T-helper 1 cell treated with Interleukin-12 subunit alpha and Interleukin-12 subunit beta and Interleukin-4 antibody, amounts not matched to agents 30 μg/mL and 1 μg/mL, for 36 hours (primary cell): Measurements from ENCODE around the gene PRKG2.

Experiments
- H3K27ac Mint-ChIP-seq: one replicate; pipeline ENCODE4 v1.8.0; 2021; ENCODE audit warnings: mild to moderate bottlenecking, mixed read lengths
- H3K27me3 Mint-ChIP-seq: one replicate; pipeline ENCODE4 v1.8.0; 2021; ENCODE audit warnings: low read depth, mixed read lengths
- H3K36me3 Mint-ChIP-seq: one replicate; pipeline ENCODE4 v1.8.0; 2021; ENCODE audit warnings: low read depth, mixed read lengths
- H3K4me1 Mint-ChIP-seq: one replicate; pipeline ENCODE4 v1.8.0; 2021; ENCODE audit warnings: low read depth, mixed read lengths
- H3K4me3 Mint-ChIP-seq: one replicate; pipeline ENCODE4 v1.8.0; 2021; ENCODE audit warnings: mild to moderate bottlenecking, moderate library complexity, mixed read lengths
- H3K9me3 Mint-ChIP-seq: one replicate; pipeline ENCODE4 v1.8.0; 2021; ENCODE audit warnings: mixed read lengths

Gene PRKG2

DNA sequence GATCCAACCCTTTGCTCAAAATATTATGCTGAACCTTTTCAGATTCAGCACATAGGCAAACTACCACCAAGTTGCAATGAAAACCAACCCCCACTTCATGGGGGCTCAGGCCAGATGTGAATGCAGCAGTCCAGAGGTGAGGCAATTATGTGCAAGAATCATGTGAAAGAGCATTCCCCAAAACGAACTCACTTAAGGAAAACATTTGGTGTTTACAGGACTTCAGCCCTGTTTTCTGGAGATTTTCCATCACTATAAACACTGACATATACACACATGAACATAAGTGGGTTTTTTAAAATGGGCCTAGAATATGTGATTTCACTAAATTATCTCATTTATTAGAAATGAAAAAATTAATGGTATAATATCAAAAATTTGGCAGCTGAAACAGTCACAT is 153.0 kb downstream of the PRKG2 start:
- H3K9me3 Mint-ChIP-seq = no peaks in the 10 kb centered on the region
- H3K36me3 Mint-ChIP-seq = no peaks in the 10 kb centered on the region
- peaks cover 16% of the 10 kb centered on the region for H3K27me3 Mint-ChIP-seq
- no peak overlapping the region for H3K27ac Mint-ChIP-seq
- H3K4me3 Mint-ChIP-seq = no peak overlapping the region
- no peaks in the 10 kb centered on the region for H3K4me1 Mint-ChIP-seq

DNA sequence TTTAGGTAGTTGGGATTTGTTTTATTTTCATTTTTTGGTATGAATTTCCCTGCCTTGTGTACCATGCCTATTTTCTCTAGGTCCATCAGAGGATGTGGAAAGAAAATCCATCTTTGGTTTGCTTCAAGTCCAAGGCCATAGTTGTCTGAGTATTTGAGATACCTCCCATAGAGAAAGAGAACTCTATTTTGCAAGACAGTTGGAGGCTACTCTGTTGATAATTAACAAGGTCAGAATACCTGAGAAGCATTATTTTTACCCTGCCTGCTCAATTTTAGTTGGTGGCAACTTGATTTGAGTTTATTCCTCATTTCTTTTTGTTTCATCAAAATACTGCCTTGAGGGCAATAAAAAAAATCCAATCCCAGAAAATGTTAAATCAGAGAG is 153.7 kb downstream of the PRKG2 start:
- peaks cover 16% of the 10 kb centered on the region for H3K27me3 Mint-ChIP-seq
- H3K4me3 Mint-ChIP-seq = no peak overlapping the region
- no peak overlapping the region for H3K27ac Mint-ChIP-seq
- no peaks in the 10 kb centered on the region for H3K36me3 Mint-ChIP-seq
- no peaks in the 10 kb centered on the region for H3K9me3 Mint-ChIP-seq
- H3K4me1 Mint-ChIP-seq = no peaks in the 10 kb centered on the region

DNA sequence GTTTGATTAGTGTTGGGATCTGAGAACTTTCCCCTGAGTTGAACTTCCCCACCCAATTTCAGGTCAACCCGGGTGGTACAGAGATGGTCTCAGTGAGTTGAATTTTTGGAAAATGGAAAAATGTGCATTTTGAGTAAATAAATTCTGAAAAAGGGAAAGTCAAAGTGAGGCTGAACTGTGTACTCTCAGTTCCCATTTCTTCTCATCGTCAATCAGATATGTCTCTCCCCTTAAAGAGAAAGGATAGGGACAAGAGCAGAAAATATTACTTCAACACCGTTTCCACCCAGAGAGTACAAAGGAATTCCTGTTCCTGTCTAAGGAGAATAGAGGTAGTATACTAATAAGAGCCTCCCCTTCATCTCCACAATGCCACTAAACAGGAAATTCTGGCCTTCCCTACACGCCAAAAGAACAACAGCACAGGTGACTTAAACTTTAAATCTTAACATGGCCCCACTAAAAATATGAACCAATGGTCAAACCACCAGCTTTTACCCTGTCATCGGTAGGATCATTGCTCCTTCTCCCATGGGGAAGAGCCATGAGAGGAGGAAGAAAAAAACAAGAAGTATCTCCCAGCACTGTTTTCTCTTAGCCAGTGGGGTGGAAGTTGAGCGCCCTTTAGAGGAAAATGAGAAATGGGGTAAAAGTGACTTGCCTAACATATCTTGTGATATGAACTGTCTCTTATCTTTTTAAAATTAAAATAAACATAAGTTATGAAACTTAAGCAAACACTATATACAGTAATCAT is 154.3 kb downstream of the PRKG2 start:
- H3K4me1 Mint-ChIP-seq = no peaks in the 10 kb centered on the region
- no peak overlapping the region for H3K27ac Mint-ChIP-seq
- no peak overlapping the region for H3K4me3 Mint-ChIP-seq
- H3K27me3 Mint-ChIP-seq = peaks cover 16% of the 10 kb centered on the region
- H3K36me3 Mint-ChIP-seq = no peaks in the 10 kb centered on the region
- H3K9me3 Mint-ChIP-seq = no peaks in the 10 kb centered on the region

DNA sequence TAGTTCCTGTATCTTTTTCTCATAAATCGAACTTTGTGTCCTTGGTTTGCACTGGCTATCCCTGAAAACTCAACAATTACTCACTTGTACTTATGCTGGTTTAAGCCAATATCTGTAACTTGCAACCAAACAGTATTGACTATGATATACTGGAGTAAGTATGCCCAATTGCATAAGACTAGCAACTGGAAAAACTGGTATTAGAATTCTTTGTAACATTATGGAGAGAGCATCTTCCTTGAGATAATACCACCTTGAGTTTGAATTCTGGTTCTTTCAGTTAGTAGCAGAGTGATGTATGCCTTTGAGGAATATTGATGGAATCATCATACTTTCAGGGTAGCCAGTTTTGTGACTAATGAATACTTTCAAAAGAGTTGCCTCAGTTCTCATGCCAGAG is 156.4 kb downstream of the PRKG2 start:
- Mint-ChIP-seq H3K4me1 (no peaks in the 10 kb centered on the region), H3K9me3 (no peaks in the 10 kb centered on the region), H3K36me3 (no peaks in the 10 kb centered on the region), H3K27me3 (peaks cover 16% of the 10 kb centered on the region), H3K4me3 (no peak overlapping the region), H3K27ac (no peak overlapping the region)

DNA sequence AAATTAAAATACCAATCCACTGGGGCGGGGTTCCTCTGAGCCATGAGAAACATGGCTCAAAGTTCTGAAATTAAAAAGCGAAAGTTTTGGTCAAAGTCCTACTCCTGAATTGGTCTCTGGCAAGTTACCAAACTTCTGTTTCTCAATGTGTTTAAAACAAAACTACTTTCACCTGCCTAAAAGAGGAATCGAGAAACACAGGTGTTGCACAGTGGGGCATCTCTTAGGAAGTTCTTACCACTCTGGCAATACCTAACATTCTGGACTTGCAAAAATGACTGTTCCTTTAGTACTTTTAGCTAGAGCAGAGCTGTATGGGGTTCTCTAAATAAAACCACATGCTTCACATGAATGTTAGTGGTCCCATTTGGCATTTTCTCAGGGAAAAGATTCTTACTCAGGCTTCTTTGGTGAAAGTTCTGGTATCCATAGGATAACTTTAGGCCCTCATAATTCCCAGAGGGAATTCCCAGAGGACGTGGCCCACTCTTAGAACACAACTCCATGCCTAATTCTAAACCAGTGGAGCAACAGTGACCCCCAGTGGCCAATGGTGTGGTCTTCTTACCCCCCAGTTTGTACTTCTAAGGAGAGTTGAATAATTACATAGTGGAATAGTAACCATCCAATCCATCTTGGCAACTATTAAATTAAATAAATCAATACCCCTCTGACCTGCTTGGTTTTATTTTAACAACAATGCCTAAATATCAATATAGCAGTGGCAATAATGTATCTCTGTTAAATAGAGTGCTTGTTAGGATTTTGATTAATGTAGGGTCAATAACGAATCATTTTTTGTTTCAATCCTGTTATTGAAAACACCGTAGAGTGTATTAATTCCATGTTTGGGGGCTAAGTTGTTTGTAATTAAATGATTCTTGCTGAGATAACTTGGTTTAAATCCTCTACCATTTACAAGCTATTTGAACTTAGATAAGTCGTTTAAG is 162.6 kb downstream of the PRKG2 start:
- H3K27ac Mint-ChIP-seq = no peak overlapping the region
- H3K9me3 Mint-ChIP-seq = no peaks in the 10 kb centered on the region
- H3K4me1 Mint-ChIP-seq = no peaks in the 10 kb centered on the region
- H3K4me3 Mint-ChIP-seq = no peak overlapping the region
- H3K27me3 Mint-ChIP-seq = peaks cover 6% of the 10 kb centered on the region
- H3K36me3 Mint-ChIP-seq = no peaks in the 10 kb centered on the region

DNA sequence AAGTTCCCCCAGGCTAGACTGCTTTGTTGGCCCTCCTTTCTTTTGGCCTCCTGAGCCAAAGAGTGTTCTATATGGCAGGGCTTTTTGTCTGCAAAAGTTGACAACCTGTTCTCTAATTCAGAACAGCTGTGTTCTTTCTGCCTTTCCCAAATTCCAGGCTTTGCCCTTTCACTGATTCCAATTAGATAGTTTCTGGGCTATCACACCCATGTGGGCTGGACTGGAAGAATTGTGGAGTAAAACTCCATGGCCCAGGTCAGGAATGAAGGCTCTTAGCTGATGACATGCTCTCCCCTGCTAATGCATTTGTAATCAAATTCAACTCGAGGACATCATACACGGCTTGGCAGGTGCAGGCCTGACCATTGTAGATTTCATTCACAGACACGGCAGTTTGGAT is 165.1 kb downstream of the PRKG2 start:
- no peaks in the 10 kb centered on the region for H3K9me3 Mint-ChIP-seq
- no peak overlapping the region for H3K27ac Mint-ChIP-seq

DNA sequence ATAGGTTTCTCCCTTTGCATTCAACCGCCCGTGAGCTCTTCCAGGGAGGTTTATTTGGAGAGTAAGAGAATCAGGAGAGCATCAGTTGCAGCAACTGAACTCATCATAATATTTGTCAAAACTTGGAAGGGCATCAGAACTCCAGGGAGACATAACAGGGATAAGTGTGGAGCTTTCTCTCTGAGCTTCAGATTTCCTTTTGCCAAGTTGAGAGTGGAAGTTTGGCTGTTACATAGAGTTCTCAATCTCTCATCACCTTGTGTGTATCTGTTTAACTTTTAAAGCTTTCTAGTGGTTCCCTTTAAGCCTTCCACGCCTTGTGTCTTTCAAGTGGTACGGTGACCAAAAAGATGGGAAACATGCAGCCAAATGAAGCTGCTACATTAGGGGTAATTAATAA is 165.7 kb downstream of the PRKG2 start:
- Mint-ChIP-seq H3K9me3 (no peaks in the 10 kb centered on the region), H3K36me3 (no peaks in the 10 kb centered on the region), H3K27me3 (peaks cover 13% of the 10 kb centered on the region), H3K4me3 (no peak overlapping the region), H3K4me1 (no peaks in the 10 kb centered on the region), H3K27ac (no peak overlapping the region)

More for the DNA sequence above, 165.1 kb downstream of the PRKG2 start:
- H3K4me1 Mint-ChIP-seq = no peaks in the 10 kb centered on the region
- H3K27me3 Mint-ChIP-seq = peaks cover 10% of the 10 kb centered on the region
- H3K4me3 Mint-ChIP-seq = no peak overlapping the region
- H3K36me3 Mint-ChIP-seq = no peaks in the 10 kb centered on the region

DNA sequence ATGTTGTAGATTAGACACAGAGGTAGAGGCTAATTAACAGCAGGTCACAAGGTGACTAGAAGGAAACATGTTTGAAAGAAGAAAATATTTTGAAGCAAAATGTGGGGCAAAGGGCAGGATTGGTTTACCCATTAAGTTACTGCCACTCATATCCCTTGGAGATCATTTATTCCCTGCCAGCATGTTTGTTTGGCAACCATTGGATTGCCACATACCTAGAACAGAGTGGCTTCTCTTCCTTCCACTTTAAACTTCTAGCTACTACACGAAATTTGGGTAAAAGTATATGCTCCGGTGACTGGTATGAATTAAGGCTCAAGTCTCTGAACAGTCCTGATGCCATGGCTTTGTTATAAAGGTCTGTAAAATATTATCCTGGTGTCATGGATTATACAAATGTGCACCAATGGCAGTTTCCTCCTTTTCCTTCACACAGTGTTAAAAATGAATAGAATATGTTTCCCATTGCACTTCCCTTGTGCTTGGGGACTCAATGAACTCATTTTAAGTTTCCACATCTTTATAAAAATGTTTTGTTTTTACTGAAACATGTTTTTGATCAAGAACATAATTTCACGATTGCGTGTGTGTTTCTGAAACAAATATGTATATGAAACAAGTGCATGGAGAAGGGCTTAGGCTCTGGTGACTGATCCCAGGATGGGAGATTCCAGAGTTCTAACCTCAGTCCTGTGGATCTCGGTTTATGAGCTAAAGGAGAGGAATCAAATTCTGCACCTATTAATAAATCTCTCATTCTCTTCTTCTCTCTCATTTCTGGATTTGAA is 172.2 kb downstream of the PRKG2 start:
- Mint-ChIP-seq H3K4me1 (no peaks in the 10 kb centered on the region), H3K27me3 (peaks cover 27% of the 10 kb centered on the region), H3K4me3 (no peak overlapping the region), H3K9me3 (no peaks in the 10 kb centered on the region), H3K27ac (no peak overlapping the region), H3K36me3 (no peaks in the 10 kb centered on the region)

DNA sequence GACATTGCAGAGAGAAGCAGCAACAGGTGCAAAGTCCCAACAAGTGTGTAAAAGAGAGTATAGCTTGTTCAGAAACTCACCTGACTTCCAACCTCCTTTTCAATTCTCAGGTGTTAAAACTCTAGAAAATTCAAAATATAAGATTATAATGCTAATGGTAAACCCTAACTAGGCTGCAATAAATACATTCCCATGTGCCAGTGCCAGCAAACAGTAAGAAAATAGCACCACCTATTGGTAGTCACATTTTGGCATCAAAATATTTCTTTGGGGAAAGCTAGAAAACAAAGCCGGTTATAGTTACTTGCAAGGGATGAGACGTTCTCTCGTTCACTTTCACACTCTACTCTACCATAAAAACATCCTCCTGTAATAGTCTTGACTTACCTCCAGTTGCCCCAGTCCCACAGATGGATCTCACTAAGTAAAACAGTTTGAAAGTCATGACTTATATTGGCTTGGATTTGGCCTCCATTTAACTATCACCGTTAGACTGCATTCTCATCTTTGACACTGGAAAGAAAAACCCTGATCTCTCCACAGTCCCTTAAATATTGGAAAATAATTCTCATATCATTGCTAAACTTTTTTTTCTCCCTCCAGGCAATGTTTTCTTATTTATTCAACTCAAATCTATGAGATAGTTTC is 174.9 kb downstream of the PRKG2 start:
- H3K4me3 Mint-ChIP-seq = no peak overlapping the region
- no peaks in the 10 kb centered on the region for H3K4me1 Mint-ChIP-seq
- no peak overlapping the region for H3K27ac Mint-ChIP-seq
- H3K9me3 Mint-ChIP-seq = no peaks in the 10 kb centered on the region
- no peaks in the 10 kb centered on the region for H3K36me3 Mint-ChIP-seq
- H3K27me3 Mint-ChIP-seq = peaks cover 20% of the 10 kb centered on the region

DNA sequence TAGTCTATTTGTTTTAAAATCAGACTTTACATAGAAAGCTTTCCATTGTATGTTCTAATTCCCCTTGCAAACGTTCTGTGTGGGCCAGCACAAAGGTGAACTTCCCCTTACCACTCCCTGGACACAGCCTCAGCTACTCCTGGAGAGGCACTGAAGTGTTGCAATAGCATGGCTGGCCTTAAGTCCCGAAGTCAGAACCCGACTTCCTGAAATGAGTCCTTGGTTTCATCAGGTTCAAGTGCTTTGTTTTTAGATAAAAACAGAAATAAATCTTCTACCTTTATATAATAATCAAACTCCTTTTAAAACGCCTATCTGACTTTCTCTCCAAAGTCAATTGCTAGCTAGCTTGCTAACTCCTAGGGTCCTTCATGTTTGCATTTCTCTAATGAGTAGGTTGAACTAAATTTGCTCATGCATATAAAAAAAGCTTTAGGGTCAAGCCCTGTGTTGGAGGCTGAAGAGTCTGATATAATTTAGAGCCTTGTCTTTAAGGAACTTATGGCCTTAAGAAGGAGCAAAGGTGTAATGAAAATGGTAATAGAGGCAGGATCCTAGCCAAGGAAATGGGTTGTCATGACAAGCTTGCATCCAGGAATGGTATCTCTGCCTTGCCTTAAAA is 175.6 kb downstream of the PRKG2 start:
- Mint-ChIP-seq H3K27me3 (peaks cover 22% of the 10 kb centered on the region), H3K36me3 (no peaks in the 10 kb centered on the region), H3K4me1 (no peaks in the 10 kb centered on the region), H3K4me3 (no peak overlapping the region), H3K27ac (no peak overlapping the region), H3K9me3 (no peaks in the 10 kb centered on the region)

DNA sequence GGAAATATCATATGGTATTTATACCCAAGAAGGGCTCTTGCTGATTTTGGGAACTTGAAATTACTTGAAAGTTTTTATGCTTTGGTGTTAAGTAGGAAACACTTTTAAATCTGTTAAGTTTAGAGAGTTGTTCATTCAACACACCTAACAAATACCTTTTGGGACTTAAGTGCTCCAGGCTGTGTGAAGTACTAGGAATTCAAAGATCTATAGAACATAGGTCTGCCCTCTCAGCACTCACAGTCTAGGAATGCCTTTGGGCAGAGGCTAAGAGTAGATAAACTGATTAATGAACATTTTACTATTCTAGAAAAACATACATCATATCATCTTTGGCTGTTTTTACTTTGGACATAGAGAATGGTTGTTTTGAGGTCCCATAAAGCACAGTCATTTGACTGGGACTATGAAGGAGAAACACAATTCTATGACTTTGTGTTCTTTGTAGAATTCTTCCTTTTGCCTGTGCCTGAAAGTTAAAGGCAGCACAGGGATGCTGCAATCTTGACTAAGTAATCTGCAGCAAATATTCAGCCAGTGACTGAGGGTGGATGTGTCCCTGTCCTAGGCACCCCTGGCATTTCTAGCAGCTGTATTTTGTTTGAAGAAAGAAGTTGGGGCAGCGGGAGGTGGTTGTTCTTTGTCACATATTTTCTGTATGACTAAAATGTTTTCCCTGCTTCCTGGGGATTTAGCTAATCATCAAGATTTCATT is 176.2 kb downstream of the PRKG2 start:
- peaks cover 29% of the 10 kb centered on the region for H3K27me3 Mint-ChIP-seq
- H3K36me3 Mint-ChIP-seq = no peaks in the 10 kb centered on the region
- no peak overlapping the region for H3K27ac Mint-ChIP-seq
- H3K9me3 Mint-ChIP-seq = no peaks in the 10 kb centered on the region
- H3K4me1 Mint-ChIP-seq = no peaks in the 10 kb centered on the region
- no peak overlapping the region for H3K4me3 Mint-ChIP-seq
